Measurements from ENCODE around the gene TRMT13.
A peak's percentile ranks its signal among the peaks of the same experiment; 100 is the strongest.
"Not testable (repeated sequence)": the region's sequence is repeated elsewhere in the genome, so short reads cannot be mapped to it uniquely, and the experiment has no call there.

TRMT13 gene

DNA sequence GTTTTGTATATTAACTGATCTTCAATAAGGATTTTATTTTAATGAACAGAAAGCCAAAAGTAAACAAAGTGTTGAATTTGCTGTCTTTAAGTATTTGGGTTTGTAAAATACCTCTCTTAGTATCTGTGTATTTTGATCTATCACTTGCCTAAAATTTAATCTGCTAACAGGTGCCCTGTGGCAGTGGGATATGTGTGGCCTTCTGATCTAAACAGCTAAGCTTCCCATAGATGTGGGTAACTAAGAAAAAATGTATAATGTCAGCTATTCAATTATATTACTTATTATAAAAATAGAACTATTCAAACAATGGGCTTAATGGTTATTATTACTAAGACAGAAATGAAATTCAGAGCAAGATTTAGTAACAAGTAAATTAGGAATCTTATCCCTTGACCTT, 29.9 kb downstream of the TRMT13 start:
- DNase-seq (ENCODE audit: low spot score), result no peak

DNA sequence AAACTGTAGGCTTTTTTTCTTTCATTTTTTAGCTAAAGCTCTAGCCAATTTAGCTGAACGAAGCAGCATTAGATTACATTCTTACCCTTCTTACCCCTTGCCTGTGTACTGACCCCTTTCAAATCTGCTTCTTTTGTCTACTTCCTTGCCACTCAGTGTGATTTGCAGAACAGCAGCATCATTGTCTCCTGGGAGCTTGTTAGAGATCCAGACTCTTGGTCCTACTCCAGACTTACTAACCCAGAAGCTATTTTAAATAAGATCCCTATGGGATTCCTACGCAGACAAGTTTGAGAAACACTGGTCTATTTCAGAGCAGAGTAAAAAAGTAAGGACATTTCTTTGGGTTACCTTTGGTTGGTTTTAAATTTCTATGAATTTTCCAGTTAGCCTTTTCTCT, 31.3 kb downstream of the TRMT13 start:
- DNase-seq (ENCODE audit: low spot score), result no peak

- DNase-seq (ENCODE audit: low spot score), result no peak
These were observed 31.7 kb downstream of the TRMT13 start for GRCh38 chr1:100164702-100165101.

DNA sequence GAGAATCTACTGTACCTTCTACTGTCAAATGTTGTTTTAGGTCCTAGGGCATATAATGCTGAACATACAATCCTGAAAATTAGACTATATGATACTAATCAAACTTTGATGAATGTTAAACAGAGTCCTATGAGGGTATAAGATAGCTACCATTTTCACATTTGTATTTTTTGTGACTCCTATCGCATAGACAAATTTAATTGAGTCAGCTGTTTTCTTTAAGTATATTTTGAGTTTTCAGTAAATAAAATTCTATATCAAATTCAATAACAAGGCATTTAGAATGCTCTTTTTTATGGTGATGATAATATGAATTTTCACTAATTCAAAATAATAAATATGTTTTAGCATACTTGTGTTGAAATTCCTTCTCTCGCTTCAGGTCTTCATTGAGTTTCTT, 35.1 kb downstream of the TRMT13 start:
- DNase-seq (ENCODE audit: low spot score), result no peak

- no peak for DNase-seq (ENCODE audit: low spot score)
These were observed 44.5 kb downstream of the TRMT13 start for GRCh38 chr1:100177295-100178041.

GRCh38 chr1:100178091-100178490, 45.1 kb downstream of the TRMT13 start, which contains the start of gene LRRC39:
TSS of gene LRRC39 (minus strand) at chr1:100178256. CDS start at chr1:100168516, 9,740 bp downstream.
- no peak for DNase-seq (ENCODE audit: low spot score)

DNA sequence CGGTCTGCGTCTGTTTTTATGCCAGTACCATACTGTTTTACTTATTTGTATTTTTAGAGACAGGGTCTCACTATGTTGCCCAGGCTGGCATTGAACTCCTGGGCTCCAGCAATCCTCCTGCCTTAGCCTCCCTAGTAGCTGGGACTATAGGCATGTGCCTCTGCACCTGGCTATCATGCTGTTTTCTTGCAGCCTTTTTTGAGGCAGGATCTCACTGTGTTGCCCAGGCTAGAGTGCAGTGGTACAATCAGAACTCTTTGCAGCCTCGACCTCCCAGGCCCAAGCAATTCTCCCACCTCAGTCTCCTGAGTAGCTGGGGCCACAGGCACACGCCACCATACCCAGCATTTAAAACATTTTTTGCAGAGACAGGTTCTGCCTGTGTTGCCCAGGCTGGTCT, 50.4 kb downstream of the TRMT13 start:
- no peak for DNase-seq (ENCODE audit: low spot score)

DNA sequence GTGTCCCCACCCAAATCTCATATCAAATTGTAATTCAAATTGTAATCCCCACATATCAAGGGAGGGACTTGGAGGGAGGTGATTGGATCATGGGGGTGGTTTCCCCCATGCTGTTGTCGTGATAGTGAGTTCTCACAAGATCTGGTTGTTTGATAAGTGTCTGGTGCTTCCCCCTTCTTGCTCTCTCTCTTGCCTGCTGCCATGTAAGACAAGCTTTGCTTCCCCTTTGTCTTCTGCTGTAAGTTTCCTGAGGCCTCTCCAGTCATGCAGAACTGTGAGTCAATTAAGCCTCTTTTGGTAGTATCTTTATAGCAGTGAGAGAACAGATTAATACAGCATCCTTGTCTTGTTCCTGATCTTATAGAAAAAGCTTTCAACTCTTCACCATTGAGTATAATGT, 51.6 kb downstream of the TRMT13 start:
- DNase-seq (ENCODE audit: low spot score), result peak; percentile 68

GRCh38 chr1:100187912-100188311, 54.9 kb downstream of the TRMT13 start:
- peak; percentile 23 for DNase-seq (ENCODE audit: low spot score)

DNA sequence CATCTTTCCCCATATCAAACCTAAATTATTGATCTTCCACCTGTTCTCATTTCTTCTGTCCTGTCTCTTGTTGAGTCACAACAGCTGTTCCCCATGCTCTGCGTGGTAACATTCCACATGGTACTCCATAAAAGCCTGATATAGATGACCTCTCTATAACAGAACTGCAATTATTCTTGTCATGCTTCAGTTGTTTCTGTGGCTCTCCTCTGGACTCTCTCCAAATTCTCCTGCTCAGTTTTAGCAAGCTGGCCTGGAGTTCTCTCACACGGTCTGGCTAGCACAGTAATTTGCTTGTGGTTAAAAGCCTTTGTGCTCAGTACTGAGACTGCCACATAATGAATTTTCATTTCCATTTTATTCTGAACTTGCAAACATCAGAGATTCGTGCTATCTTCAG, 55.7 kb downstream of the TRMT13 start:
- peak; percentile 97 for DNase-seq (ENCODE audit: low spot score)

- no peak for DNase-seq (ENCODE audit: low spot score)
These were observed 65.6 kb downstream of the TRMT13 start for GRCh38 chr1:100198596-100198995.

GRCh38 chr1:100200060-100200459, 67.1 kb downstream of the TRMT13 start:
- not testable (repeated sequence) for DNase-seq (ENCODE audit: low spot score)

All from kidney tubule cell (primary cell).